KG1 (cell line): ENCODE measurements around the gene CHRNA10.
"Not testable (repeated sequence)": the region's sequence is repeated elsewhere in the genome, so short reads cannot be mapped to it uniquely, and the experiment has no call there.

Experiments
- DNase-seq: peaks from one replicate; lab custom pipeline; 2025; lab: John Stamatoyannopoulos, UW

Gene CHRNA10

GRCh38 chr11:3665336-3666022, 5.7 kb downstream of the CHRNA10 start:
- no peak for DNase-seq

DNA sequence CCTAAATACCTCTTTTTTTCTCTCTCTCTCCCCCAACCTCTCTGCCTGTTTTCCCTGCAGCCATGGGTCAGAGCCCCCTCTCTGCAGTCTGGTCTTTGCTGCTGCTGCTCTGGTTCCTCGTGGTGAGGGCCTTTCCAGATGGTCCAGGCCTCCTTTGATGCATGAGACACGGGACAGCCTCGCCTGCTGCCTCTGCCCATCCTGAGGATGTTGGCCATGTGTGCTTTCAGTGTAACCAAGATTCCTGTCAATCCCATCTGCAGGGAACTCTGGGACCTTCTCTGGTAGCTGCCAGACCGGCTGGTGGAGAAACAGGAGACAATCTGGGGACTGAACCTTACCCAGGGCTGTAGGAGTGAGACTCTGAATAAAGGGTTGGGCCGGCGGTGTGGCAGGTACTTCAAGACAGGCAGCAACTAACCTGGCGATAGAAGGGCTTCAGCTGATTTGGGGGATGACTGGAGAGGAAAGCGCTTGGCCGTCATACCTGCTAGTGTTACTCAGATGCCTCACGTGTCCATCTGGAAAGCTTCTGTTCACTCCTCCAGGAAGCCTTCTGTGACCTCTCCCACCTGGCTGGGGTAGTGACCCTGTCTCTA, 7.1 kb downstream of the CHRNA10 start:
- no peak for DNase-seq

DNA sequence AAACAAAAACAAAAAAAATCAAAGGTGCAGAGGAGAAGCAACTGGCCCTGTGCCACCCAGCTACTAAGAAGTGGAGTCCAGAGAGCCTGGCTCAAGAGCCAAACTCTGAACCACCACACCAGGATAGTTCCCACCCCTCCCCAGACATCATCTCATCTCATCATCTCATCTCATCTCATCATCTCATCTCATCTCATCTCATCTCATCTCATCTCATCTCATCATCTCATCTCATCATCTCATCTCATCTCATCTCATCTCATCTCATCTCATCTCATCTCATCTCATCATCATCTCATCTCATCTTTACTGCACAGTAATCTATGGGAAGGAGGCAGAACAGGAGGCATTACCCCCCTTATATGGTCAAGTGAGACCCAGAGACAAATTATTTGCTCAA, 8.3 kb downstream of the CHRNA10 start:
- DNase-seq: no peak

GRCh38 chr11:3660960-3661359, 10.2 kb downstream of the CHRNA10 start:
- DNase-seq: no peak

GRCh38 chr11:3659595-3660515, 11.3 kb downstream of the CHRNA10 start:
- no peak for DNase-seq

GRCh38 chr11:3658252-3658651, 12.9 kb downstream of the CHRNA10 start:
- no peak for DNase-seq

DNA sequence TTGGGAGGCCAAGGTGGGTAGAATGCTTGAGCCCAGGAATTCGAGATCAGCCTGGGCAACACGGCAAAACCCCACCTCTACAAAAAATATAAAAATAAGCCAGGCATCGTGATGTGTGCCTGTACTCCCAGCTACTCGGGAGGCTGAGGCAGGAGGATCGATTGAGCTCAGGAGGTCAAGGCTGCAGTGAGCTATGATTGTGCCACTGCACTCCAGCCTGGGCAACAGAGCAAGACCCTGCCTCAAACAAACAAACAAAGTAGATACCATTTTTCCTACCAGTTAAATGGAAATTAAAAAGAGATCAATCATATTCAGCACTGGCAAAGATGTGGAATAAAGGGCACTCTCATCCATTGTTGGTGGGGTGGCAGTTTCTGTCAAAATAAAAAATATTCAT, 13.9 kb downstream of the CHRNA10 start:
- DNase-seq: not testable (repeated sequence)

GRCh38 chr11:3655547-3655946, 15.6 kb downstream of the CHRNA10 start:
- no peak for DNase-seq

GRCh38 chr11:3652514-3652913, 18.7 kb downstream of the CHRNA10 start:
- DNase-seq: not testable (repeated sequence)

DNA sequence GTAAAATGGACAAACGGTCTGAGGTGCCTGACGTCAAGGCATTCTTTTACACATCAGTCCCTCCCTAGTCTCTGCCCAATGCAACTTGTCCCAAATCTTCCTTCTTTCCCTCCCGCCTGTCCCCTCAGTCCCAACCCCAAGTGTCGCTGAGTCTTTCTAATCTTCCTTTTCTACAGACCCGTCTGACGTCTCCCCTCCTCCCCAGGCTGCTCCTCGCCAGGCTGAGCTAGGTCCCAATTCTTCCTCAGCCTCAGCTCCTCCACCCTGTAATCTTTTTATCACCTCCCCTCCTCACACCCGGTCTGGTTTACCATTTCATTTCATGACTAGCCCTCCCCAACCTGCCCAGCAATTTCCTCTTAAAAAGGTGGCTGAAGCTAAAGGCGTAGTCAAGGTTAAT, 21.8 kb downstream of the CHRNA10 start:
- not testable (repeated sequence) for DNase-seq

GRCh38 chr11:3648843-3649242, 22.3 kb downstream of the CHRNA10 start:
- DNase-seq: not testable (repeated sequence)

DNA sequence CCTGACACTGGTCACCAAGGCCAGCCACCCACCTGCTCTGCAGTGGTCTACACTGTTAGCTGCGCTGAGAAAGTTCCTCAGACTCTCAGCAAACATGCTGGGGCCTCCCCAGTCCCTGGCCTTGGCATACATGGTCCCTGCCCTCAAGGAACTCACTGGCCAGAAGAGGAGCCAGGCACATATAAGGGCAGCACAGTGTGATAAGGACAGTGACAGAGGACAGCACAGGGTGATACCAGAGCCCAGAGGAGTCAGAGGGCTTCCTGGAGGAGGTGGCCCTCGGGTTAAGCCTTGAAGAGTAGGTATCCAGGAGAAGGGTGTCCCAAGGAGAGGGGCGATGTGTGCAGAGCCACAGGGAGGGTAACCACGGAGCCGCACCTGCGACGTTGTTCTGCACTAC, 25.6 kb downstream of the CHRNA10 start:
- DNase-seq: no peak

DNA sequence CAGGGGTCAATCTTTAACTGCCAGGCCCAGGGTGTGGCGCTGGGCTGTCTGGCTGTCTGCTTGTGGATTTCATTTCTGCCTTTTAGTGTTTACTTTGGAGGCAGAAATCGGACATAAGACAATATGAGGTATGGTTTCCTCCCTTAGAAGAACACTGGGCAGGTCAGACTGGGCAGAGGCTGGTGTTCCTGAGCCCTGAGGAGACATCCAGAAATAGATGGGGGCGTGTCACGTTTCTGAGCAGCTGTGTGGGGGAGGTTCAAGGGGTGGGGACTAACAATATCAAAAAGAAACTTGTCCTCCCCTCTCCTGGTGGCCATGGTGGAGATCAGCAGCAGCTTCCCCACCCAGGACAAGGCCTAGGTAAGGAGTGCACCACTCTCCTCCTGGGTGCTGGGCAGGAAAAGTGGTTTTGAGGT, 26.4 kb downstream of the CHRNA10 start, which contains the start of gene ART1:
Gene ART1, plus strand, starts transcription at position 312 of the 419 bp plus-strand sequence. CDS start 14,086 bp downstream, outside the sequence.
- no peak for DNase-seq

DNA sequence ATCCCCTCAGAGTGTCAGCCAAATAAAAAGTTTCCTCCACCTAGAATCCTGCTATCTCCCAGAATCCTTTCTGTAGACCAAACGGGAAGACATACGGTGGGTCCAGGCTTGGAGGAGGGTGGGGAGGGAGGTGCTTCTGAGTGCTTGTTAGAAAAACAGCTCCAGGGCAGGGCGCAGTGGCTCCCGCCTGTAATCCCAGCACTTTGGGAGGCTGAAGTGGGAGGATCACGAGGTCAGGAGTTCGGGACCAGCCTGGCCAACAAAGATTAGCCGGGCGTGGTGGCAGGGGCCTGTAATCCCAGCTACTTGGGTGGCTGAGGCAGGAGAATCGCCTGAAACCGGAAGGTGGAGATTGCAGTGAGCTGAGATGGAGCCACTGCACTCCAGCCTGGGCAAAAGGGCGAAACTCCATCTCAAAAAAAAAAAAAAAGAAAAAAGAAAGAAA, 28.1 kb downstream of the CHRNA10 start:
- DNase-seq: not testable (repeated sequence)

- DNase-seq: no peak
Measured at GRCh38 chr11:3642071-3642951, 28.9 kb downstream of the CHRNA10 start.

GRCh38 chr11:3641701-3642070, 29.5 kb downstream of the CHRNA10 start, which contains the start of gene ART5:
Gene ART5 (minus strand): TSS chr11:3641992. CDS start chr11:3641862, 130 bp downstream.
- DNase-seq: no peak

- DNase-seq: no peak
Measured at GRCh38 chr11:3641191-3641590, 30.0 kb downstream of the CHRNA10 start.

GRCh38 chr11:3639841-3640240, 31.3 kb downstream of the CHRNA10 start:
- DNase-seq: no peak

DNA sequence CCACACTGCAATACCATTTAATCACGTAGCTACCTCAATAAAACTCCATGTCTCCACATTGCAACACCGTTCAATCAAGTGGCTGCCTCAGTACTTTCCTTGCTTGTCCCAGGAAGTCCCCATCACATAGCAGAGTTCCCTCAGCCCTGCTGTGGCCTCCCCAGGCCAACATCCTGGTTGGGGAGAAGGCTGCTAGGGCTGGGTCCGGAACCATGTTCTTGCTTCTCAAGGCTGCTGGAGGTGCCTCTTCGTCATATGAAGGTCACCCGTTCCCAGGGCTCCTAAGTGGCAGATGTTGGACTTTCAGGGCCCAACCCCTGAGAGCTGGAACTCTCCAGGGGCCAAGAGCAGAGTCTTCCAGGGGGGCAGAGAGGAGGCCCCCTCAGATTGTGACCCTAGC, 32.7 kb downstream of the CHRNA10 start:
- no peak for DNase-seq

GRCh38 chr11:3637201-3637600, 34.0 kb downstream of the CHRNA10 start:
- DNase-seq: no peak

- DNase-seq: no peak
Measured at GRCh38 chr11:3635641-3636375, 35.4 kb downstream of the CHRNA10 start.
